Inflammatory macrophage treated with lipopolysaccharide for 4 hours (primary cell): ENCODE measurements around the gene MGAT5.

Experiments
- DNase-seq: peaks from one replicate; pipeline ENCODE4 v3.0.0-alpha.2; 2020

Gene MGAT5

DNA sequence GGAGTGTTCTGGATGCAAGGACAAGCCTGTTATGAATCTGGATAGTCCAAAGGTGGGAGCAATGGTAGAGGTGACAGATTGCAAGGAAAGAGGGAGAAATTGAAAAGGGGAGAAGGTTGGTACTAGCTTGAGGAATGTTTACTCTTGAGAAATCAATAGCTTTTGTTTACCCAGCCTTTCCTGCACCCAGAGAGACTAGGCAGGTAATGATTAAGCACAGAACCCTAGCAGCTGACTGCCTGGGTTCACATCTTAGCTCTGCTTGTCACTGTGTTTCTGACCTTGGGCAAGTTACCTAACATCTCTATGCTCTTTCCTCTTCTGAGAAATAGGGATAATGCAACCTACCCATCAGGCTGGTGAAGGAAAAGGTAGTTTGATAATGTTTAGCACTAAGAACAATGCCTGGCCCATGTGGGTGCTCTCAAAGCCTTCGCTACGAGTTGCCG lies 178.6 kb downstream of the MGAT5 start:
- DNase-seq: no peak

DNA sequence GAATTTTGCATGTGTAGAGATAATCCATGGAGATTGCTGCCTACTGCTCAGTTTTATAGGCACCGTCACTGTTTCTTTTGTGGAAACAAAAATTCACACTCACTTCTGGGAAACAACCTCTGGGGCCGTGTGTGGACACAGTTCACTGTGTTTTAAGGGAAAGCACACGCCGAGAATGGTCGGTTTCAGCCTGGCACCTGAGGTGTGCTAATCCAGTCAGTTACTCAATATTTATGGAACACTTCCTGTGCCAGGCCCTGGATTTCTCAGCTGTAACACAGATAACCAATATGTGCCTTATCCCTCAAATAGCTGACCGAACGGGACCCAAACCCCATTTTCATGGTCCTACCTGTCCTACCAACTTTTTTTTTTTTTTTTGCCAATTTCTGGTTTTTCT lies 179.6 kb downstream of the MGAT5 start:
- DNase-seq: no peak

DNA sequence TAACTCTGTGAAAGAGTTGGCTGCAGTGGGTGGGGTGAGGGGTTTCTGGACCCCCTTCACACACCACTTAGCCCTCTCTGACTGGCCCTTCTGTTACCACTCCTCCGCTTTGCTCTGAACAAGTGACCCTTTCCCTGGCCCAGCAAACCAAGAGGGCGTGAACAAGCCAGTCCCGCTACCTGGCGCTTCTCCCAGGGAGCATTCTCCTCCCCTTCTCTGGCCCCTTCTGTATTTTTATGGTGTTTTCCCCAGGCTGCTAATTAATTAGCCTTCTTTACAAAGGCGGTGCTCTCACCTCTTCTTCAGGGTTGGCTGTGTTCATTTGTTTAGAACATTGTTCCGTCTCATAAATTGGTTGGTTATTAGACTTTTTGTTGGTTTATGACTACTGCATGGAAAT lies 180.1 kb downstream of the MGAT5 start:
- no peak for DNase-seq

DNA sequence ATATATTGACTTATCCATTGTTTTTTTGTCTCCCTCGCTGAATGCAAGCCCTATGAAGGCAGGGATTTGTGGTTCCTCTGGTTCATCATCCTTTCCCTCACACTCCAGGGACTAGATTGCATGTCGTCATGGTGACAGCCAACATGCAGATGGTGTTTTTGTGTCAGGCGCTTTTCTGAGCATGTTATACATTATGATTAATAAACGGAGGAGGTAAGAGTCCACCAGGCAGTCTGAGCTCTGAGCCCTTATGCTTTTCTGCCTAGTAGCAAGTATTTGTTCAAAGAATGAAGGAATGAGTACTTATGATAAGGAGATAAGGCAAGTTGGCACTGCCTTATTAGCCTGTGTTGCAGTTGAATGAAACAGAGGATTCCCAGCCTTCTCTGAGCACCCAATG lies 181.6 kb downstream of the MGAT5 start:
- no peak for DNase-seq

DNA sequence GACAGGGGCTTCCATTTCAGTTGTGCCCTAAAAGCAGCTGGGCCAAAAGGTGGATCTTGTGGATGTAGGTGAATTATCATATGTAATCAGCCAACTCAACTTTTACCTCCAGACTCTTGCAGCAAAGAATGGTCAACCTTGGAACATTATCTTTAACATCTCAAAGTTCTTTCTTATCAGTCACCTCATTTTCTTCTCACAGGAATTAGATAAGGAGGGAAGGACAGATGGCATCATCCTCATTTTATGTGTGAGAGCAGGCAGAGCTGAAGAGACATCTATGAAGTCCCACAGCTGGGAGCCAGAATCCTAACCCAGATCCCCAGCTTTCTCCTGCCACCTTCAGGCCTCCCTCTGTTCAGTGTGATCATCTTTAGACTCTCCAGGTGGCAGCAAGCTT lies 182.1 kb downstream of the MGAT5 start:
- DNase-seq: no peak

DNA sequence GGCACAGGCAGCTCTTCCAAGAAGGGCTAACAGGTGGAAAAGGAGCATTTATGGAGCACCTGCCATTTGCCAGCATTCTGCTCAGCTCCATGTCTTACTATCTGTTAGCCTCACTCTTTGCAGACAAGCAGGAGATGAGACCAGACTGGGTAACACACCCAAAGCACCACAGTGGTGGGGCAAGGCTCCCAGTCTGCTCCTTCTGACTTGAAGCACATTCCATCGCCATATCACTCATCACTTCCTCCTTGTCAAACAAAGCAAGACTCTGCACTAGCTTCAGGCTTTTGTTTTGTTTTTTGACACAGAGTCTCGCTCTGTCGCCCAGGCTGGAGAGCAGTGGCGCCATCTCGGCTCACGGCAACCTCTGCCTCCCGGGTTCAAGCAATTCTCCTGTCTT lies 182.8 kb downstream of the MGAT5 start:
- no peak for DNase-seq

DNA sequence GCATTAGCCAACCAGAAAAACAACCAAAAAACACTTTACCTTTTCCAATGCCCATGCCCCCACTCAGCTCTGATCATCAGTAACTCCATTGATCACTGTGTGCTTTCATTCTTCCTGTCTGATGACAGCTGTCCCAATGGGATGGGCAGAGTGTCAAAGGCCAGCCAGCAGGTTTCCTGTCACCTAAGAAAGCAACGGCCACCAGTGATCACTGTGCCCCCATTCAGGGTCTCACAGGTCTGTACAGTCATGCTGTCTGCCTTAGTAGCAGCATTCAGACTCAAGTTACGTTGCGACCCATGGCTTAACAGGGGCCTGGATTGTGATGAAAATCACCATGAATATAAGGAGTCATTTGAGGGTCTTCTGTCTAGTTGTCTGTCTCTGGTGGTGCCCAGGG lies 184.5 kb downstream of the MGAT5 start:
- no peak for DNase-seq

DNA sequence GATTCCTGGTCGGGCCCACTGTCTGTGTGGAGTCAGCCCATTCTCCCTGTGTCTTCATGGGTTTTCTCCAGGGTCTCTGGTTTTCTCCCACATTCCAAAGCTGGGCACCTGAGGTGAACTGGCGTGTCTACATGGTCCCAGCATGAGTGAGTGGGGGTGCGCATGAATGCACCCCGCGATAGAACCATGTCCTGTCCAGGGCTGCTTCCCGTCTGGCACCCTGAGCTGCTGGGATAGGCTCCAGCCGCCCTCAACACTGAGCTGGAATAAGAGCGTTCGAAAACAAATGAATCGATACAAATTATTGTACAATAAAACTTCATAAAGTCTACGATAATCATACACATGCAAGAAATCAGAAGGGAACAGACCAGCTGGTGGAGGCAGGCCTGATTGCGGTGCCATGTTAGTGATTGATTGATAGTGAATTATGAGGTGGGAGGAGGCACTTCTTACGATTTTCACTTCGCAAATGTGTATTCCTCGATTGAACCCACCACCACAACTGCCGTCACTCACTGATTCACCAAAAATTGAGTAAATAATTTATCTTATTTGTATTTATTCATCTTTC lies 186.6 kb downstream of the MGAT5 start:
- no peak for DNase-seq

DNA sequence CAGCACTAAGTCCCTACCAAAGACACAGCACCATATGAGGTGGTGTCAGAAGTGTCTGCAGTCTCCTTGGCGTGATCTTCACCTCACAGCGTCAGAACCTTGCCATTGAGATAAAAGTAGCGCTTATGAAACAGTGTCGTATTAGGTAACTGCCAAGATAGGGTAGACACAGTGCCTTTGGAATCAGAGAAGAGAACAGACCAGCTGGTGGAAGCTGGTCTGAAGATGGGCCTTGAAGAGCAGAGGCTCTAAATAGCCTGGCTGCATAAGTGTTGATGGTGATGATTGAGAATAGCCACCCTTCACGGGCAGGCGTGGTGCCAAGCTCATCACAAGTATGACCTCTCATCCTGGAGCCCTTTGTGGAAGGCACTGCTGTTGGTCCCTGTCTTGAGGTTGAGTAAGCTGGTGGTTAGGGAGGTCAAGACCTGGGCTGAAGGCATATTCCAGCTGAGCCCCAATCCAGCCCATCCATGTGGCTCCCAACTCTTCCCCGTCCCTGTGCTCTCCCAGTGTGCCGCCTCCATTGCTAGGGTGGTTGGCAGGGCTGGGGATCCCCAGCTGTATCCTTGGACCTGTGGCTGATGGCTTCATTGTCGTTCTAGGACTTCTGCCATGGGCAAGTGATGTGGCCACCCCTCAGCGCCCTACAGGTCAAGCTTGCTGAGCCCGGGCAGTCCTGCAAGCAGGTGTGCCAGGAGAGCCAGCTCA lies 187.4 kb downstream of the MGAT5 start:
- DNase-seq: no peak

DNA sequence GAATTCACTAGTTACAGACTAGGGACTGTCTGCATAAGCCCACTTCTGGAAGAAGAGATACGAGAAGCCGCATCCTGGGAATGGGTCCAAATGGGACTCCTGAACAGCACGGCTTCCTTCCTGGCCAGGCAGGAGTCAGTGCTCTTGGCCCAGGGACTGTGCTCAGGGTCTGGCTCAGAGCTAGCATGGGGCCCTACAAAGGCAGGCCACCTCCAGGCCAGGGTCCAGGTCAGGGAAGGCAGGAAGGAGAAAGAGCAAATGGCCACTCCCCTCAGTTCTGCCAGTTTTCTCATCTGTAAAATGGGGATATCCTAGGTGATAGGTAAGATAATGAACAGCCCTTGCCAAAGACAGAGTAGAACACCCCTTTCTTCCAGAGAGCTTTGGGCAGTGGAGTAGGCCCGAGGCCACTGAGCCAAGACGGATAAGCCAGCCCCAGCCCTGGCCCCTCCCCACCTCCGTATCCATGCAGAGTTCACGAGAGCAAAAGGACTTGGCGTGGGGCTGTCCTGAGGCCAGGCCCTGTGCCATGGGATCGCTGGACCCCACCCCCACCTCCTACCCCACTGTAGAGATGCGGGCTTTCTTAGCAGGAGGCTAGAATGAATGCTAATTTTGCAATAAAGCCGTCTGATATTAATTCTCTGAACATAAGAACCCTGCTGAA lies 190.1 kb downstream of the MGAT5 start:
- DNase-seq: no peak

DNA sequence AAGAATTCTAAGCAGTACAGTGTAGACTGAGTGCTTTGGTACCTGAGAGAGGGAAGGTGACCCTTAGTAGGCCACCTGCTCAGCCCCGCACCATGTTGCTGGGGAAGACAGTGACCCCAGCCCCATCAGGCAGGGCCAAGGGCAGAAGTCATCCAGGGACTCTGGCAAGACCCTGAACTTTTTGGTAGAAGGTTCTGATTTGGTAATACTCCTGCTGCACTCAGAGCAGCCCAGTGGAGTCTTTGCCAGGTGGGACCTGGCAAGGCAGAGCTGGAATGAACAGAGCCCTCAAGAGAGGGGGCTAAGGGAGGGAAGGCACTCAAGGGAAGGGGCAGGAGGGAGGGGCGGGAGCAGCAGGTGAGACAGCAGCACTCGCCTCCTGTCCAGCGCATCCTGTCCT lies 191.2 kb downstream of the MGAT5 start:
- DNase-seq: no peak

DNA sequence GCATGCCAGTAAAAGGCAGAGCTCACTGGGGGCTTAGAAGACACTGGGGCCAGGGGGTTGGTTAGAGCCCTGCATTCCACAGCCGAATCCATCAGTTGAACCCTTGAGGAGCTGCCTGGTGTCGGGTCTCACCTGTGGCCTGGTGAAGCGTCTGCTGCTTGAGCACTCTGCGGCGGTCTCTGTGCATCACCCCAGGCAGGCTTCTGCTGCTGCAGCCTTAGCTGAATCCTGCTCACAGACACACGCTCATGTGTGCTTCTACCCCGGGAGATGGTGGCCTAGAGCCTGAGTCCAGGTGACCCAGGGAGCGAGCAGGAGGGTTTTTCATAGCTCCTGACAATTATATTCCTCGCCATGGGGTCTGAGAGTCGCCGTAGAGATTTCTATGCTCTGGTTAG lies 192.1 kb downstream of the MGAT5 start:
- no peak for DNase-seq

DNA sequence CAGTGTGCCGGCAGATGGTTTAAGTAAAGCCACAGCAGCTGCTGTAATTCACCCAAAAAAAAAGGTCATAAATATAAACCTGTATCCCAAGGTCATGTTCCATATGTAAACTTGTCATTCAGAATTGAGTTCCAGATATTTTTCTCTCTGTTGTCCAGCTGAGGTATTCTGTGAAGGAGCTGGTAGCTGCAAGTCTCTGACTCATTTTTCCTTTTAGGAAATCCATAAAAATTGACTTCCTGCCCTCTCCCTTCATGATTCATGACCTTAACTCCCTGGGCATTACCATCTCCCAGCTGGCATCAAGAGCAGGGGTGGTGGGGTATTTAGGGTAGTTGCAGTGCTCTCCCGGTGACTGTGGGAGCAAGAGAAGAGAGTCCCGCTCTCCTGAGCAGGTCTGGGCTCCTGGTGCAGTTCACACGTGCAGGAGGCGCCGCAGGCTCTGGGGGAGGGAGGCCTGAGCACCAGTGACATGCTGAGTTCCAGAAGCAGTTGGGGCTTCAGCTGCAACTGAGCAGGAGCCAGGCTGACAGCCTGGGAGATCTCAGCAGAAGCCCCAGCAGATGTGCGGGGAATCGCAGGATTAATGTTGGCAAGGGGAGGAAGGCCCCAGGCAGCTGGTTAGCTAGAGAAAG lies 192.6 kb downstream of the MGAT5 start:
- DNase-seq: no peak

DNA sequence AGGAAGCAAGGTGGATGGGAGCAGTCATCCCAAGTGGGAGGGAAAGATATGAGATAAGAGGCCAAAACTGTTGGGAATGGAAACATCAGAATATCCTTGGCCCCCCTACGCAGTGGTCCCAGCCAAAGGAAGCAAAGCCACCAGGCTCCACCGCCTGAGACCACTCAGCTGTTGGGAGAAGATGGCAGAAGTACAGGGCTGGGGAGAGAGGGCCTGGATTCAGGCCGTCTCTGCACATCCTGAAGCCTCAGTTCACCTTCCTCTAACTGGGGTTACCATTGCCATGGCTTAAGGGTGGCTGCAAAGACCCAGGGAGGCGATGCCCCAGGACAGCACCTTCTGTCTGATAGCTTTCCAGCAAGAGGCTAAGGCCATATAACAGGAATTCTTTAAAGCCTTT lies 193.8 kb downstream of the MGAT5 start:
- no peak for DNase-seq

DNA sequence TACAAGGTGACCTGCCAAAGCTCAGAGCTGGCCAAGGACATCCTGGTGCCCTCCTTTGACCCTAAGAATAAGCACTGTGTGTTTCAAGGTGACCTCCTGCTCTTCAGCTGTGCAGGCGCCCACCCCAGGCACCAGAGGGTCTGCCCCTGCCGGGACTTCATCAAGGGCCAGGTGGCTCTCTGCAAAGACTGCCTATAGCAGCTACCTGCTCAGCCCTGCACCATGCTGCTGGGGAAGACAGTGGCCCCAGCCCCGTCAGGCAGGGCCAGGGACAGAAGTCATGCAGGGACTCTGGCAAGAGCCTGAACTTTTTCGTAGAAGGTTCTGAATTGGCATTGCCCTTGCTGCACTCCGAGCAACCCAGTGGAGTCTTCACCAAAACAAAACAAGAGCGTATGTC lies 194.8 kb downstream of the MGAT5 start:
- DNase-seq: no peak

DNA sequence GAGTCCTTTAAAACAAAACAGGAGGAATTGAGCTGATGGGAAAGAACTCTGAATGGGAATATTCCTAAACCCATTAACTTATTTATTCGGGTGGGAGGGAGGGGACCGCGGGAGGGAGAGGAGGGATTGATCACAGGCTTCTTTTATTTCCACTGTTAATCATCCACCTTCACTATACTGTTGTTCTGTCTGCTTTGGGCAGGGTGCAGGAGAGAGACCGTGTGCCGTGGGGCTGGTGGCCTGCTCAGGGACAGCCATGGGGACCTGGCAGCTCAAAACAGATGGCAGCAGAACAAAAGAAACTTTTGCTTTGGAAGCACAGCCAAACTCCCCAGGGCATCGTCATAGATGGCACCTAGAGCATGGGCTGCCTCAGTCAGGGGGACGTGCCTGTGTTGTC lies 195.3 kb downstream of the MGAT5 start:
- no peak for DNase-seq

DNA sequence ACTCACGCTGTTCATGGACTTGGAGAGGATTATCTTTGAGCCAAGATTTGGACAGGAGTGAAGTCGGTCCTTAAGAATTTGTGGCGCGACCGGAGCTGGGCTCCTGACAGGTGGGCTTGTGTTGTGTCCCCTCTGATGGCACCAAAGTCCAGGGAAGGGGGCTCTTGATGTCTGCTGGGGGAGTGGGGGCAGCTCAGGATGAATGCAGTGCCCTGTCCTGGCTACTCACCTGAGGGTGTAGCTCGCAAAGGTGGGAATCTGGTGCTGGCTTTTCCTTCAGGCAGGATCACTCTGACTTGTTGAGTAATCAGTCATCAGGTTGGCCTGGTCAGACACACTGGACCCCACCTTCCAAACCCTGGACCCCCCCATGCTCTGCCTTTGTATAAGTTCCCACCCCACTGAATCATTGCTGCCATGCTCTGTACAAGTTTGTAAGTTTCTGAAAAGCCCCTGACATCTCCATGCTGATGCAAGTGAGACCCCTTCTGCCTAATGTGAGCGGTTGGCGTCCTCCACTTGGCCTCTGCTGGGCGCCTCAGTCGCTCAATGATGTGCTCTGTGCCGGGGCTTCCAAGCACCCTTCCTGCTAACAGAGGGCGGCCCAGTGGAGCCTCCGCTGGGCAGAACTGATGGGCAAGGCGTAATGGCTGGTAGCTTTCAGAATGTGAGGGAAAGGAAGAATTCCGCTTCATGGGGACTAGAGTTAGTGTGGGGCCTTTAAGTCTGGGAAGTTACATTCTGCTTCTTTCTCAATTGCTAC lies 196.1 kb downstream of the MGAT5 start:
- no peak for DNase-seq

DNA sequence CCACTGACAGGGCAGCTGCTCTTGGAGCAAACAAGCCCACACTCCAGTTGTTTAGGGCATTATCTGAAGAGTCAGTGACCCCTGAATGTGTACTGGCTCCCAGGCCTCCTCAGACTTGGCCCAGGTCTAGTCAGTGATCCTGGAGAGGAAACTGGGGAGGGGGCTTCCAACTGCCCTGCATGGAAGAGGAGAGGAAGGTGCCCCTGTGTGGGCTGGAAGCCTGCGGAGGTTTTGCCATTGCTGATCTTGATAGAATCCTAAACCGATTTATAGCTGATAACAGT lies 197.4 kb downstream of the MGAT5 start:
- no peak for DNase-seq

DNA sequence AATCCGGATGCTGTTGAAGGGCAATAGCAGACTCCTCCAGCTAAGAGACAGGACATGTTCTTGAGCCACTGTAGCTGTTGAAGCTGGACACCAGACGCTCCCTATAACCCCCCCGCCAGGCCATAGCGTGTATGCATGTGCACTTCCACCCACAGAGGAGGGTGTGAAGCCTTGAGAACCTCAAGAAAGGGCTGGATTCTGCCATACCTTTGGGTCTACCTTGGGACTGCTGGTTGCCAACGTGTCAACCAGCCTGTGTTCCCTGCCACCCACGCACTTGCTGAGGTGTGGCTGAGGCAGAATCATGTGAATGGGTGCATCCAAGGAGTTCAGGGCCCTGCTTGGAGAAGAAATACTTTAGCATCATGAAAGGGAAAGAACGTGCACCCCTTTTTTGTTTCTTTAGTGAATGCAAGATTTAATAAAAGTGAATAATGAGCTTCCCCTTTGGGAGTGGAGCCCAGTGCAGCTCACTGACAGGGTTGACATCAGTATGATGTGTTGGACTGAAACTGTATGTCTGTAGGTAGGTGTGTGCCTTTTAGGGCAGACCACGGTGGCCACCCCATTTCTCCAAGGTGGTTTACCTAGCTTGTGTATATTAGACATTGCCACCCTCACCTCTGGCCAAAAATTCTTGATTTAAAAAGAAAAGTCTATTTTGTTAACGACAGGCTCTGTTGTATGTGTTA lies 198.3 kb downstream of the MGAT5 start:
- DNase-seq: no peak

DNA sequence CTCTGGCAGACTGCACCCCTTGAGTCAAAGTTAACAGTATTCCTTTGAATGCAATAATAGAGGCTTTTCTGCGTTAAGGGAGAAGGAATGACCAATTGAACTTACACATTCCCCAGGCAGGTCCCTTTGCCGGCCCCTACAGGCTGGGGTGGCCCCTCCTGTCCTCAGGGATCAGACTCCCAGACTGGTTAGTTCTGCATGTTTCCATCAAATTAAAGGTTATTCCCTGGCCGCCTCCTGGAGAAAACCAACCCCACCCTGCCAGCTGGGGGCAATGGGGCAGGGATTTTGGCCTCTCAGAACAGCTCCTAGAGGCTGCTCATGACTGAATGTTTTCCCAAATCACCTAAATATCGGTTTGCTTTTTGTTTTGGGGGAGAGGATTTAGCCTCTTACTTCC lies 199.6 kb downstream of the MGAT5 start:
- no peak for DNase-seq

DNA sequence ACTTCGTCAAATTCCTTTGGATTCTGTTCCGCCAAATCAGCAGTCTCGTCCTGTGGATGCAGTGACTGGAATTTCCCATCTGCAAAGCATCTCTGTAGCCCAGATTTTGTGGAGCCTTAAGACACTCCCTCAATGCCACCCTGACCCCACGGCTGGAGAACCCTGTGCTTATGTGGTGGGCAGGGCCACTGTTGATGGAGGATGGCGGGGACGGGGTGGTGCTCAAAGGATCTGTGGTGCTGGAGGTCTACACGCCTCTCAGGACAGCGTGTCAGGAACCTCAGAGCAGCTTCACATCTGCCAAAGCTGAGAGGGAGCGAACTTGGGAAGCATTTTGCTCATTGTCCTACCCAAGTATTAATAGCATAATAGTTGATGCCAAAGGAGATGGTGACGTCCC lies 200.1 kb downstream of the MGAT5 start:
- no peak for DNase-seq

DNA sequence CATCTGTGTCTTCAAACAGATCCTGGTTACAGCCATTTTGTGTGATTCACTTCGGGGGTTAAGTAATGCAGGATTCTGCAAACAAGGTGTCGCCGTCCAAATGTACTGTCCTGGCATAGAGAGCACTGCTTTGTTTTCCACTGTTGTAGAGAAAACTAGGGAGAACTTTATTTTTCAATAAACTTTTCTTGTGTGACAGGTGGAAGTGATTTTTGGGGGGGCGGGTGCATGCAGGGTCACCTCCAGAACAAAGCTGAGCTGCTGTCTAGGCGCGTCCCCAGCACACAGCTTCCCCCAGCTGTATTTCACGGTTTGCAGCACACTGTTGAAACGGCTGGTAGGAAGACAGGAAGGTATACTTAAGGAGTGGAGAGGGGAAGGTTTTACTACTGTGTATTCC lies 200.6 kb downstream of the MGAT5 start:
- no peak for DNase-seq

DNA sequence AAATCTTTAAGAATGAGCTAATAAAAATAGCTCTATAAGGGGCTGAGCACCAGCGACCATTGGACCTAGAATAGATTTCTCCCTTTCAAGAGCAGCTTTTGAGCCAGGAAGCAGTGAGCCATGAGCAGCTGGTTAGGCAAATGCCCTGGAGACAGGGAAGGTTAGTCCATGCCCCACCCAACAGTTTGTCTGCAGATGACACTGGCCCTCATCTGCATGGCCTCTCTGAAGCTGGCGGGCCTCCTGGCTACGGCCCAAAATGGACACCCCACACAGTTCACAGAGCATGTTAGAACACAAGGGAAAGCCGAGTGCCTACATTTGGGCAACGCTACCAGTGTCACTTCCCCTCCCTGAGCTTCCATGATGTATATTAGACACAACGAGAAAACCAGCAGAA lies 201.1 kb downstream of the MGAT5 start:
- DNase-seq: no peak
